Right lobe of liver (tissue), 6 donors: ENCODE results near the gene PROC. TPM values are rescaled to one million over a fixed set of nuclear protein-coding genes. Genes with fewer than 3 reads are reported as not detected.

Experiments
- ATAC-seq, 4 donors: fragments of 200-7000 bp; cut with Tn5 transposase; one replicate each; pipeline ENCODE4 v1.9.1; 2020; ENCODE audit warnings: mild to moderate bottlenecking in 4 of 4, moderate library complexity in 4 of 4
- DNase-seq, 3 donors: peaks; one replicate each; pipeline ENCODE4 v3.0.0-alpha.2; 2020
- H3K27ac ChIP-seq, 3 donors: fragments of 200-600 bp; one replicate each; pipeline ENCODE4 v1.8.0; 2022
- H3K27me3 ChIP-seq, 2 donors: fragments of 200-600 bp; one replicate each; pipeline ENCODE4 v1.8.0; 2022
- H3K36me3 ChIP-seq, 4 donors: fragments of 200-600 bp; sonication (generic) in 1 of 4; one replicate each; pipeline versions ENCODE4 v1.5.1 to v1.8.0; 2017 to 2022; ENCODE audit warnings: control low read depth in 1 of 4
- H3K4me1 ChIP-seq, 4 donors: fragments of 200-600 bp; sonication (generic) in 1 of 4; one replicate each; pipeline versions ENCODE4 v1.5.1 to v1.8.0; 2017 to 2022; ENCODE audit warnings: control low read depth in 1 of 4
- H3K4me3 ChIP-seq, 3 donors: fragments of 200-600 bp; one replicate each; pipeline ENCODE4 v1.8.0; 2022
- H3K9me3 ChIP-seq, 4 donors: fragments of 200-600 bp; sonication (generic) in 1 of 4; one replicate each; pipeline versions ENCODE4 v1.5.1 to v1.8.0; 2017 to 2022; ENCODE audit warnings: control low read depth in 1 of 4
- CTCF ChIP-seq, 4 donors: fragments of 200-600 bp in 3 of 4; fragments of 450-650 bp in 1 of 4; IDR thresholded peaks; one replicate each; pipeline versions ENCODE4 v1.5.1 to v1.8.0; 2016 to 2022; ENCODE audit warnings: antibody characterized with exemption in 4 of 4, mild to moderate bottlenecking in 2 of 4
- POLR2A ChIP-seq: fragments of 450-650 bp; IDR thresholded peaks from one replicate; pipeline ENCODE4 v1.6.1; 2017; ENCODE audit warnings: antibody characterized with exemption, mild to moderate bottlenecking
- WGBS: methylation state at CpG from one replicate; pipeline ENCODE4 v1.1.6; 2018; ENCODE audit warnings: low coverage, low lambda C conversion rate; ENCODE audit not compliant: insufficient coverage; ENCODE audit errors: missing lambda C conversion rate; 5-methylcytosine and 5-hydroxymethylcytosine counted together
- intact Hi-C, 2 donors: fragments of 100-400 bp; cut with DNase I; formaldehyde crosslinking; loops; one replicate each; pipeline versions ENCODE4 v1.11.2 to v1.14.1; 2022
- total RNA-seq, 6 experiments: library from RNA; depleted of rRNA in 2 of 6; stranded (reverse); fragments of >200 nt in 2 of 6; fragmentation: NEBNext Ultra II Directional in 3 of 6; extraction: Animal tissue kit (Norgen Biotek cat#: 25700) in 3 of 6; gene quantifications; one replicate each; pipeline versions ENCODE4 v1.1.0 to v1.2.4, GENCODE V29; 2016 to 2023
- donor health status: DM: no; HTN: yes; CAD: no.
- donor health status: DM: no; HTN: no; CAD: no.
- donor health status: DM: no; HTN: no; CAD: no.
- donor health status: DM: no; HTN: yes; CAD: no.
- donor health status: DM: no; HTN: yes; CAD: no.

Gene PROC
- total RNA-seq, 6 experiments from 2014 or later, result 224 to 447 (median 319) TPM

GRCh38 chr2:127411653-127412369, 6.4 kb upstream of the PROC start:
- Histone ChIP-seq H3K9me3 (no peaks in the 10 kb centered on the region), H3K36me3 (no peaks in the 10 kb centered on the region), H3K4me1 (peaks cover 0 to 59% (median 29%) of the 10 kb centered on the region in 4 donors), H3K27me3 (no peaks in the 10 kb centered on the region), H3K4me3 (peak overlapping the region in 1 of 3 donors; percentile 4), H3K27ac (peak overlapping the region; percentile 17 to 79 (median 59))
- intact Hi-C loops, result no loop called here
- DNase-seq (no peak), ATAC-seq (no peak)
- WGBS, result 39% methylated on average over 12 of the region's 12 CpGs
- TF ChIP-seq POLR2A, result no peak
- TF ChIP-seq CTCF (IDR thresholded peaks at IDR 0.05), result no peak

GRCh38 chr2:127413200-127413599, 5.0 kb upstream of the PROC start:
- Histone ChIP-seq H3K4me1 (peaks cover 0 to 72% (median 34%) of the 10 kb centered on the region in 4 donors), H3K27ac (peak overlapping the region in 1 of 3 donors; percentile 1), H3K9me3 (no peaks in the 10 kb centered on the region), H3K4me3 (no peak overlapping the region), H3K36me3 (no peaks in the 10 kb centered on the region), H3K27me3 (no peaks in the 10 kb centered on the region)
- intact Hi-C loops, result no loop called here
- DNase-seq, result no peak
- 83% methylated on average over 3 of the region's 3 CpGs for WGBS
- TF ChIP-seq POLR2A (no peak), CTCF (IDR thresholded peaks at IDR 0.05) (no peak)
- ATAC-seq, result no peak

GRCh38 chr2:127413782-127414637, 4.2 kb upstream of the PROC start:
- Histone ChIP-seq H3K4me3 (no peak overlapping the region), H3K9me3 (no peaks in the 10 kb centered on the region), H3K36me3 (no peaks in the 10 kb centered on the region), H3K27ac (peak overlapping the region in 1 of 3 donors; percentile 93), H3K27me3 (no peaks in the 10 kb centered on the region), H3K4me1 (peaks cover 0 to 72% (median 30%) of the 10 kb centered on the region in 4 donors)
- no peak for DNase-seq
- intact Hi-C loops, result no loop called here
- TF ChIP-seq POLR2A, result no peak
- TF ChIP-seq CTCF (IDR thresholded peaks at IDR 0.05), result no peak
- 76% methylated on average over 8 of the region's 8 CpGs for WGBS
- no peak for ATAC-seq

GRCh38 chr2:127414638-127415592, 3.3 kb upstream of the PROC start:
- Histone ChIP-seq H3K4me3 (peak overlapping the region in 2 of 3 donors; percentile 53 to 56), H3K4me1 (peaks cover 0 to 71% (median 30%) of the 10 kb centered on the region in 4 donors), H3K27me3 (no peaks in the 10 kb centered on the region), H3K9me3 (no peaks in the 10 kb centered on the region), H3K36me3 (no peaks in the 10 kb centered on the region), H3K27ac (peak overlapping the region; percentile 78 to 93 (median 79))
- peak in 1 of 4 donors; percentile 2 for ATAC-seq
- WGBS, result 29% methylated on average over 9 of the region's 13 CpGs
- DNase-seq, result no peak
- TF ChIP-seq CTCF (IDR thresholded peaks at IDR 0.05) (no peak), POLR2A (no peak)
- intact Hi-C loops, result no loop called here
